Neuron (in vitro differentiated cells): Measurements from ENCODE around the gene NAB1.

Experiments
- H2AFZ ChIP-seq: one replicate; pipeline ENCODE4 v1.6.1; 2013; ENCODE audit warnings: low read depth, mild to moderate bottlenecking, inconsistent platforms, low read length, moderate library complexity
- H3K27me3 ChIP-seq: one replicate; pipeline ENCODE4 v1.6.1; 2013; ENCODE audit warnings: low read length; ENCODE audit not compliant: insufficient read depth
- H3K36me3 ChIP-seq: one replicate; pipeline ENCODE4 v1.6.1; 2013; ENCODE audit warnings: low read length; ENCODE audit not compliant: insufficient read depth
- H3K4me1 ChIP-seq: one replicate; pipeline ENCODE4 v1.6.1; 2013; ENCODE audit warnings: low read length; ENCODE audit not compliant: insufficient read depth
- H3K4me3 ChIP-seq: 2 replicates; pipeline ENCODE4 v1.5.1; 2013; ENCODE audit warnings: mild to moderate bottlenecking, low read length, moderate library complexity
- H3K9me3 ChIP-seq: one replicate; pipeline ENCODE4 v1.6.1; 2013; ENCODE audit warnings: low read length

The NAB1 gene

DNA sequence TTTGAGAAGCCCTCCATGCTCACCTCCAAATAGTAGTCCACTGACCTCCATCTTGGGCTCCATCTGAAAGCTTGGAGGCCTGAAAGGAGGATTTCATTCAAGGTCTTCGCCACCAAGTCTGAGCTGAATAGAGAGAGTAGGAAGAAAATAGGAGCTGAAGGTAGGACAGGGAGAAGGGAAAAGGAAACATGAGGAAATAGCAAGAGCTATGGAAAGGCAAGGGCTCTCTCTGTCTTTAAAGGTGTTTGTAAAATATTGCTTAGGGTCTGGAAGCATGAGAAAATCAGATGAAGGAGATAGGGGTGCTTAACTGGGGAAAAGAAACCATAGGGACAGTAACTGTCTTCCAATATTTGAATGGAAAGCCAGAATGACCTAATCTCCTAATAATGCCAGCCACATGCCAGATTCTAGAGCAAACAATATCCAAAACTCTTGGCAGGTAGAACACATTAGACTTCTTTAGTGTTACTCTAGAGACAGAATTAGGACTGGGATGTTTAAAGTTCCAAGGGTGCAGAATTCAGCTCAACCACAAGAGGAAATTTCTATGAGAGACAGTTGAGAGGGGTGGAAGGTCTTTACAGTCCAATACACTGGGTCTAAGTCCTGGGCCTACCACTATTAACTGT lies 67.4 kb downstream of the NAB1 start:
- Histone ChIP-seq H3K9me3 (no peaks in the 10 kb centered on the region), H2AFZ (no peak overlapping the region), H3K27me3 (no peaks in the 10 kb centered on the region), H3K4me3 (no peak overlapping the region), H3K36me3 (no peaks in the 10 kb centered on the region), H3K4me1 (no peaks in the 10 kb centered on the region)

- H3K36me3 ChIP-seq: no peaks in the 10 kb centered on the region
- no peaks in the 10 kb centered on the region for H3K4me1 ChIP-seq
These were observed 68.4 kb downstream of the NAB1 start for GRCh38 chr2:190717306-190717705.

GRCh38 chr2:190717764-190718651 lies 69.1 kb downstream of the NAB1 start:
- Histone ChIP-seq H3K36me3 (no peaks in the 10 kb centered on the region), H3K9me3 (no peaks in the 10 kb centered on the region), H3K4me3 (no peak overlapping the region), H3K4me1 (no peaks in the 10 kb centered on the region), H3K27me3 (no peaks in the 10 kb centered on the region), H2AFZ (no peak overlapping the region)

More at GRCh38 chr2:190717306-190717705, 68.4 kb downstream of the NAB1 start:
- no peaks in the 10 kb centered on the region for H3K9me3 ChIP-seq
- H2AFZ ChIP-seq: no peak overlapping the region
- no peaks in the 10 kb centered on the region for H3K27me3 ChIP-seq
- H3K4me3 ChIP-seq: no peak overlapping the region

- Histone ChIP-seq H3K27me3 (no peaks in the 10 kb centered on the region), H3K9me3 (no peaks in the 10 kb centered on the region), H3K36me3 (no peaks in the 10 kb centered on the region), H3K4me1 (no peaks in the 10 kb centered on the region), H2AFZ (no peak overlapping the region), H3K4me3 (no peak overlapping the region)
These were observed 70.0 kb downstream of the NAB1 start for GRCh38 chr2:190718652-190719526.

DNA sequence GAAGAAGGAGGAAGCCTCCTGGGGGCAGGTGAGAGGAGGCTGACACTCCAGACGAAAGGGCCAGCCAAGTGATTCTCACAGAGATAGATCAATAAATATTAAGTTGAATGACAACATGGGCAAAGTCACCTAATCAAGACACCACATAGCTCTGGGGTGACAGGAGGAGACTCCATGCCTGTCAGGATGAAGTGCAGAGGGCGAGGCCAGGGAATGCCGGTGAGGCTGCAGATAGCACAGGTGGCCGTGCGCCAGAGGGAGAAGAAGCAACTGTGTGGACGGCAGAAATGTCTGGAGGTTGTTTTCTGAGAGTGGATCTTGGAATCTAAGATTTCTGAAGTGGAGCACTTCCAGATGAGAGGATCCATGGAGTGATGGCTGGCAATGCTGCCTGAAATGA lies 71.4 kb downstream of the NAB1 start:
- no peaks in the 10 kb centered on the region for H3K36me3 ChIP-seq
- H3K27me3 ChIP-seq: no peaks in the 10 kb centered on the region
- H3K4me1 ChIP-seq: no peaks in the 10 kb centered on the region
- no peak overlapping the region for H2AFZ ChIP-seq
- no peak overlapping the region for H3K4me3 ChIP-seq
- no peaks in the 10 kb centered on the region for H3K9me3 ChIP-seq

GRCh38 chr2:190720691-190721090 lies 71.8 kb downstream of the NAB1 start:
- H3K4me1 ChIP-seq: no peaks in the 10 kb centered on the region
- H3K9me3 ChIP-seq: no peaks in the 10 kb centered on the region
- no peak overlapping the region for H3K4me3 ChIP-seq
- H3K36me3 ChIP-seq: no peaks in the 10 kb centered on the region
- no peak overlapping the region for H2AFZ ChIP-seq
- H3K27me3 ChIP-seq: no peaks in the 10 kb centered on the region

GRCh38 chr2:190722061-190722759 lies 73.3 kb downstream of the NAB1 start:
- no peaks in the 10 kb centered on the region for H3K4me1 ChIP-seq
- H3K4me3 ChIP-seq: no peak overlapping the region
- H2AFZ ChIP-seq: no peak overlapping the region
- H3K27me3 ChIP-seq: no peaks in the 10 kb centered on the region
- H3K9me3 ChIP-seq: no peaks in the 10 kb centered on the region
- no peaks in the 10 kb centered on the region for H3K36me3 ChIP-seq

DNA sequence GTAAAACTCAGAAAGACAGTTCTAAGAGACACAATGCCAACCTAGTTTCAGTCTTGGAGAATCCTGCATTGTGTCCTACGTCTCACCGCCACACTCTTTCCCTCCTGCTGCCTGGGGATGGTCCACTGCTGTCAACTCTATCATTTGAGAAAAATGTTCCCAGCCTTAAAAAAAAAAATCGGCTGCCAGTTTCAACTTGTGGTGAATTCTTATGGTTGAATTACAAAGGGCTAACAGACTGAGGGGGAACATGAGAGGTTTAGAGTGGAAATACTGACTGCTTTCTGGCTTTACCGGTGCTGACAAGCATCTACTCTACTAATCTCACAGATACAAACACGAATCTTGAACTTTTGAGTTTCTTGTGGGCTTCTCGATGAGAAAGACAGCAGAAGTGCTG lies 74.0 kb downstream of the NAB1 start:
- Histone ChIP-seq H3K4me3 (no peak overlapping the region), H2AFZ (no peak overlapping the region), H3K27me3 (no peaks in the 10 kb centered on the region), H3K36me3 (no peaks in the 10 kb centered on the region), H3K4me1 (no peaks in the 10 kb centered on the region), H3K9me3 (no peaks in the 10 kb centered on the region)

DNA sequence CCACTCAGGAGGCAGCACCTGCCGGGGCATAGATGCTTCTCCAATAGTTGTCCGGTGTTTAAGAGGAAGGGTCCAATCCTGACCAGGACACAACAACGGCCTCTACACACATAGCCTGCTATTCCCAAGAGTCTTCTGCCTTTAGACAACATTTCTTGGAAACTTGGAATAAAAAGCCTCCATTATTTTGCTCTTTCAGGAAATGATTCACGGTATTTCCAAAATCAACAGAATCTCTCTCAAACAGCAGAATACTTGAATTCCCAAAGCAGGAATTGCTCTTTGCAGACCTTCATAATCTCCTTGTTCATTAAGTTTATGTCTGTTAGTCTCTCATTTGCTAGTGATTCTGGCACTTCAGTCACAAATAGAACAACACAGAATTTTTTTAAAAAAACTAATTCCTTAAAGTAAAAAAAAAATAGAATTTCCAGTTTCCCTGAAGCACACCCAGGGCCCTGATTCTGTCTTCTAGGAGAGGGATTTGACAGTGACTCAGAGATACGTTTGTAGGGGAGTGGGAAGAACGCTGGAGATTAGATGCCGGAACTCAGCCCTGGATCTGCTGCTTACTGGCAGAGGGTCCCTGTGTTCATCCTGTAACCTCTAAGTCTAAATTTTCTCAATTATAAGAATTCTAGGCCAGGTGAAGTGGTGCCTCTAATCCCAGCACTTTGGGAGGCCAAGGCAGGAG lies 74.7 kb downstream of the NAB1 start:
- Histone ChIP-seq H2AFZ (no peak overlapping the region), H3K4me1 (no peaks in the 10 kb centered on the region), H3K4me3 (no peak overlapping the region), H3K36me3 (no peaks in the 10 kb centered on the region), H3K9me3 (no peaks in the 10 kb centered on the region), H3K27me3 (no peaks in the 10 kb centered on the region)

GRCh38 chr2:190726255-190726654 lies 77.4 kb downstream of the NAB1 start:
- Histone ChIP-seq H3K4me1 (no peaks in the 10 kb centered on the region), H3K4me3 (no peak overlapping the region), H3K36me3 (no peaks in the 10 kb centered on the region), H3K9me3 (no peaks in the 10 kb centered on the region), H2AFZ (no peak overlapping the region), H3K27me3 (no peaks in the 10 kb centered on the region)

GRCh38 chr2:190736355-190736754 lies 87.5 kb downstream of the NAB1 start:
- no peaks in the 10 kb centered on the region for H3K27me3 ChIP-seq
- H3K4me3 ChIP-seq: no peak overlapping the region
- H2AFZ ChIP-seq: no peak overlapping the region
- no peaks in the 10 kb centered on the region for H3K36me3 ChIP-seq
- H3K9me3 ChIP-seq: no peaks in the 10 kb centered on the region
- H3K4me1 ChIP-seq: no peaks in the 10 kb centered on the region

GRCh38 chr2:190740449-190740848 lies 91.6 kb downstream of the NAB1 start:
- Histone ChIP-seq H3K4me3 (no peak overlapping the region), H3K4me1 (no peaks in the 10 kb centered on the region), H3K27me3 (no peaks in the 10 kb centered on the region), H2AFZ (no peak overlapping the region), H3K9me3 (no peaks in the 10 kb centered on the region), H3K36me3 (no peaks in the 10 kb centered on the region)
